B cell (primary cell): ENCODE data around the gene PAN2. TPM values are rescaled to one million over a fixed set of nuclear protein-coding genes. Genes with fewer than 3 reads are reported as not detected.

Experiments used
- ATAC-seq: fragments of 200-7000 bp; cut with Tn5 transposase; one replicate; pipeline ENCODE4 v1.10.0; 2021; ENCODE audit warnings: low read depth, mild to moderate bottlenecking, moderate number of reproducible peaks, moderate library complexity
- CTCF ChIA-PET: fragments of 350-600 bp; sonication (Branson Sonifier 250); formaldehyde crosslinking; loops from one replicate; lab custom pipeline; 2021; ENCODE audit warnings: antibody characterized with exemption, inconsistent platforms; lab: Charles Lee
- POLR2A ChIA-PET: fragments of 350-600 bp; sonication (Branson Sonifier 250); formaldehyde crosslinking; loops from one replicate; lab custom pipeline; 2021; ENCODE audit warnings: antibody characterized with exemption; lab: Charles Lee
- DNase-seq: peaks from one replicate; pipeline ENCODE4 v3.0.0; 2013
- H2AFZ ChIP-seq: 2 replicates; pipeline ENCODE4 v1.6.1; 2012; ENCODE audit warnings: mild to moderate bottlenecking, low read depth, low read length; ENCODE audit not compliant: insufficient read depth, poor library complexity, severe bottlenecking
- H3K27ac ChIP-seq, 2 donors: 1 replicate in 1 of 2; 2 replicates in 1 of 2; pipeline ENCODE4 v1.5.1; 2012 to 2013; ENCODE audit warnings: low read length in 2 of 2, mild to moderate bottlenecking in 2 of 2, moderate library complexity in 1 of 2
- H3K27me3 ChIP-seq, 4 experiments: fragments of 200-600 bp in 1 of 4; sonication (generic) in 1 of 4; replicated peaks in 1 of 4; 1 replicate in 2 of 4; 2 replicates in 2 of 4; pipeline versions ENCODE4 v1.6.1 to v1.7.0; 2013 to 2016; ENCODE audit warnings: low read length in 3 of 4, mild to moderate bottlenecking in 2 of 4, mixed read lengths in 1 of 4, moderate library complexity in 1 of 4; ENCODE audit not compliant: insufficient read depth in 4 of 4, control insufficient read depth in 3 of 4; ENCODE audit errors: control extremely low read depth in 1 of 4
- H3K36me3 ChIP-seq, 2 experiments: replicated peaks in 1 of 2; 1 replicate in 1 of 2; 2 replicates in 1 of 2; pipeline versions ENCODE4 v1.6.1 to v1.7.1; 2013; ENCODE audit warnings: low read length in 1 of 2; ENCODE audit not compliant: insufficient read depth in 2 of 2, control insufficient read depth in 1 of 2; ENCODE audit errors: control extremely low read depth in 1 of 2, extremely low read depth in 1 of 2
- H3K4me1 ChIP-seq, 2 donors: fragments of 200-600 bp in 1 of 2; sonication (generic) in 1 of 2; 1 replicate in 1 of 2; 2 replicates in 1 of 2; pipeline versions ENCODE4 v1.5.1 to v1.6.1; 2013 to 2017; ENCODE audit warnings: low read length in 2 of 2; ENCODE audit not compliant: control insufficient read depth in 2 of 2, insufficient read depth in 2 of 2
- H3K4me2 ChIP-seq: replicated peaks from 2 replicates; pipeline ENCODE3; 2012; ENCODE audit warnings: mild to moderate bottlenecking, low read depth, low read length; ENCODE audit not compliant: poor library complexity, severe bottlenecking
- H3K4me3 ChIP-seq, 5 experiments: fragments of 200-600 bp in 1 of 5; sonication (generic) in 1 of 5; 1 replicate in 3 of 5; 2 replicates in 2 of 5; pipeline versions ENCODE4 v1.5.1 to v1.7.0; 2011 to 2016; ENCODE audit warnings: low read length in 4 of 5, mild to moderate bottlenecking in 4 of 5, low read depth in 2 of 5, control low read depth in 1 of 5, moderate library complexity in 1 of 5; ENCODE audit not compliant: insufficient read depth in 1 of 5; ENCODE audit errors: control extremely low read depth in 1 of 5, extremely low read depth in 1 of 5
- H3K79me2 ChIP-seq: fragments of 200-600 bp; sonication (generic); one replicate; pipeline ENCODE4 v1.6.0; 2016; ENCODE audit warnings: low read length; ENCODE audit not compliant: control insufficient read depth, insufficient read depth
- H3K9ac ChIP-seq: fragments of 200-600 bp; sonication (generic); 2 replicates; pipeline ENCODE4 v1.6.1; 2017; ENCODE audit warnings: mild to moderate bottlenecking, low read length, moderate library complexity
- H3K9me3 ChIP-seq, 3 donors: one replicate each; pipeline versions ENCODE4 v1.6.1 to v1.7.1; 2013; ENCODE audit warnings: low read length in 2 of 3; ENCODE audit not compliant: control insufficient read depth in 2 of 3, insufficient read depth in 1 of 3; ENCODE audit errors: control extremely low read depth in 1 of 3
- H4K20me1 ChIP-seq: 2 replicates; pipeline ENCODE4 v1.6.0; 2012; ENCODE audit warnings: mild to moderate bottlenecking, low read length; ENCODE audit not compliant: insufficient read depth, control insufficient read depth, poor library complexity, severe bottlenecking
- H3K27ac Mint-ChIP-seq: one replicate; pipeline ENCODE4 v1.8.0; 2021; ENCODE audit warnings: mixed read lengths
- H3K27me3 Mint-ChIP-seq: one replicate; pipeline ENCODE4 v1.8.0; 2021; ENCODE audit warnings: mixed read lengths
- H3K4me1 Mint-ChIP-seq: one replicate; pipeline ENCODE4 v1.8.0; 2021; ENCODE audit warnings: mixed read lengths
- H3K4me3 Mint-ChIP-seq: one replicate; pipeline ENCODE4 v1.8.0; 2021; ENCODE audit warnings: mixed read lengths
- H3K9me3 Mint-ChIP-seq: one replicate; pipeline ENCODE4 v1.8.0; 2022; ENCODE audit warnings: mixed read lengths; ENCODE audit not compliant: insufficient read depth
- EZH2 ChIP-seq: IDR thresholded peaks from 2 replicates; pipeline ENCODE4 v1.6.1; 2012; ENCODE audit warnings: borderline replicate concordance, low read depth, mild to moderate bottlenecking, moderate library complexity, low read length; ENCODE audit not compliant: insufficient read depth, poor library complexity, severe bottlenecking
- WGBS: methylation state at CpG from one replicate; pipeline ENCODE4 v1.1.5; 2013; ENCODE audit warnings: missing lambda C conversion rate; ENCODE audit not compliant: insufficient coverage; 5-methylcytosine and 5-hydroxymethylcytosine counted together
- intact Hi-C: fragments of 100-400 bp; cut with micrococcal nuclease; formaldehyde crosslinking; loops from one replicate; pipeline ENCODE4 v1.10.0; 2022
- polyA plus RNA-seq: library from polyadenylated mRNA; depleted of rRNA; stranded (reverse); fragments of >200 nt; gene quantifications from 2 replicates; pipeline ENCODE4 v1.2.3, GENCODE V29; 2012
- total RNA-seq, 2 donors: library from RNA; stranded (reverse); fragments of 120-200 nt in 1 of 2; gene quantifications; 1 replicate in 1 of 2; 2 replicates in 1 of 2; pipeline versions ENCODE4 v1.2.3 to v1.2.4, GENCODE V29; 2013 to 2022
- TF ChIP-seq, protein P1 (sequence below): fragments of 200-600 bp; IDR thresholded peaks from one replicate; pipeline ENCODE4 v1.8.0; 2022; ENCODE audit warnings: antibody characterized with exemption, mild to moderate bottlenecking

The PAN2 gene
- total and polyA plus RNA-seq, 2 donors (not counting 1 experiment from before 2014, with no cell fraction given), result 211 to 230 TPM

DNA sequence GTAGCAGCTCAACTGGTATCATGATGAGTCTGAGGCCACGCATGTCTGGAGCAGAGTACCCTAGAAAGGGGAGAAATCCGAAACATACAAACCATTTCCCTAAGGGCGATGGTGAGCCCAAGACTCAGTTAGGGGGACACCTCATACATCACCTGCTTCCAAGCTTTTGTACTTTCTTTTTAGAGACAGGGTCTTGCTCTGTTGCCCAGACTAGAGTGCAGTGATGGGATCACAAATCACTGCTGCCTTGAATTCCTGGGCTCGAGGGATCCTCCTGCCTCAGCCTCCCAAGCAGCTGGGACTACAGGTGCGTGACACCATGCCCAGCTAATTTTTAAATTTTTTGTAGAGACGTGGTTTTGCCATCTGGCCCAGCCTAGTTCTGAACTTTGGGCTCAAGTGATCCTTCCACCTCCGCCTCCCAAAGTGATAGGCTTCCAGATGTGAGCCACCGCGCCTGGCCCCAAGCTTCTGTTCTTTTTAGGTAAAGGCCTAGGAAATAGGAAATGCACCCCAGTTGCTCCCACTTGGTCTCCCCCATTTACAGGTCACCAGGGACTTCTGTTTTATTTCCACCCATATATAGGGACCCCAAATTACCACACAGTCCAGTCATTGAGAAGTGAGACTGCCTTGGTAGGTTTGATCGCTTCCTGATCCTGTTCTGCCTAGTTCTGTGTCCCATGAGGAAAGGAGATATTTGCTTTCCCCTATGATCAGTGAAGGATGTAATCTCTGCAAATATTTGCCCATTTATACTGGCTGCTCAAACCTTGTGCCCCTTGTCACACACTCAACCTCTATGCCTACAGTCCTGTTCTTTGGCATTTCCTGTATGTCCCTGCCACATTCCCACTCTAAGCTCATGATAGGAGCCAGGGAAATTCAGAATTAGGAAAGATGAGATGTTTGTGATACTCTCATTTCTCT is 28.6 kb upstream of the PAN2 start, which contains the start of gene APOF:
Gene APOF (minus strand): TSS at position 728 of the 930 bp plus-strand sequence. CDS start 112 bp downstream, at position 616.
- ChIA-PET CTCF (interaction anchor here (0.8 to 5.5 kb wide), 3 partner anchors 15 to 101 kb away, joined by 3 to 59 read pairs (median 10); partner anchors contain the start of gene CNPY2), POLR2A (interaction anchor here (0.5 to 3.9 kb wide), 3 partner anchors 12 to 265 kb away, joined by 3 to 19 read pairs (median 3); partner anchors contain the start of gene CNPY2)
- Mint-ChIP-seq H3K9me3 (no peaks in the 10 kb centered on the region), H3K4me3 (peak within 1 kb of the TSS; percentile 89), H3K27me3 (no peaks in the 10 kb centered on the region), H3K4me1 (peaks cover 26% of the 10 kb centered on the region), H3K27ac (peak within 1 kb of the TSS; percentile 38)
- peaks cover 15 to 24% of the 10 kb centered on the region in 2 donors for H3K4me1 ChIP-seq
- no peak within 1 kb of the TSS for H3K9ac ChIP-seq
- H3K79me2 ChIP-seq, result peaks cover 29% of the 10 kb centered on the region
- DNase-seq, result no peak
- no peak within 1 kb of the TSS for H2AFZ ChIP-seq
- no peak within 1 kb of the TSS for H3K27ac ChIP-seq
- 80% methylated on average over 7 of the region's 10 CpGs for WGBS
- H3K4me3 ChIP-seq, result no peak within 1 kb of the TSS
- H4K20me1 ChIP-seq, result no peaks in the 10 kb centered on the region
- H3K27me3 ChIP-seq, result no peaks in the 10 kb centered on the region
- no peak for ATAC-seq
- H3K36me3 ChIP-seq, result no peaks in the 10 kb centered on the region
- no peak for TF ChIP-seq EZH2
- TF ChIP-seq, protein P1, sequence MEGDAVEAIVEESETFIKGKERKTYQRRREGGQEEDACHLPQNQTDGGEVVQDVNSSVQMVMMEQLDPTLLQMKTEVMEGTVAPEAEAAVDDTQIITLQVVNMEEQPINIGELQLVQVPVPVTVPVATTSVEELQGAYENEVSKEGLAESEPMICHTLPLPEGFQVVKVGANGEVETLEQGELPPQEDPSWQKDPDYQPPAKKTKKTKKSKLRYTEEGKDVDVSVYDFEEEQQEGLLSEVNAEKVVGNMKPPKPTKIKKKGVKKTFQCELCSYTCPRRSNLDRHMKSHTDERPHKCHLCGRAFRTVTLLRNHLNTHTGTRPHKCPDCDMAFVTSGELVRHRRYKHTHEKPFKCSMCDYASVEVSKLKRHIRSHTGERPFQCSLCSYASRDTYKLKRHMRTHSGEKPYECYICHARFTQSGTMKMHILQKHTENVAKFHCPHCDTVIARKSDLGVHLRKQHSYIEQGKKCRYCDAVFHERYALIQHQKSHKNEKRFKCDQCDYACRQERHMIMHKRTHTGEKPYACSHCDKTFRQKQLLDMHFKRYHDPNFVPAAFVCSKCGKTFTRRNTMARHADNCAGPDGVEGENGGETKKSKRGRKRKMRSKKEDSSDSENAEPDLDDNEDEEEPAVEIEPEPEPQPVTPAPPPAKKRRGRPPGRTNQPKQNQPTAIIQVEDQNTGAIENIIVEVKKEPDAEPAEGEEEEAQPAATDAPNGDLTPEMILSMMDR, result no peak
- H3K9me3 ChIP-seq, result no peaks in the 10 kb centered on the region
- no peak within 1 kb of the TSS for H3K4me2 ChIP-seq
- intact Hi-C loops, result loop anchor here (10.0 kb wide), 1 partner anchor 272 kb away; the partner anchor contains the start of gene BAZ2A
